ENCODE data around the gene CCNI2. TPM values are rescaled to one million over a fixed set of nuclear protein-coding genes. Genes with fewer than 3 reads are reported as not detected.

The CCNI2 gene
- total and polyA plus RNA-seq, 2 donors (not counting 3 experiments of a cell fraction or from before 2014, with no cell fraction given) = 0.25 to 0.53 TPM

- intact Hi-C loops (cut with micrococcal nuclease) = no loop called here
- no peak for FAIRE-seq
- Histone ChIP-seq H3K4me3 (replicated peaks in 1 of 3; ENCODE audit: insufficient read depth in 1 of 3, low read depth in 1 of 3, low read length in 3 of 3) (no peak overlapping the region), H3K27ac (ENCODE audit: insufficient read depth, low read depth, low read length) (no peak overlapping the region), H3K9me1 (replicated peaks; ENCODE audit: control insufficient read depth, extremely low read depth, insufficient read depth, low read length) (no peaks in the 10 kb centered on the region), H3K9me3 (replicated peaks; ENCODE audit: control insufficient read depth, insufficient read depth, low read length) (no peaks in the 10 kb centered on the region), H3K27me3 (ENCODE audit: control insufficient read depth in 2 of 2, insufficient read depth in 2 of 2, low read length in 2 of 2) (no peaks in the 10 kb centered on the region), H2AFZ (ENCODE audit: low read depth, low read length) (no peak overlapping the region), H3K36me3 (ENCODE audit: control insufficient read depth in 2 of 2, extremely low read depth in 1 of 2, insufficient read depth in 2 of 2, low read length in 2 of 2) (peaks cover 2 to 28% of the 10 kb centered on the region in 2 experiments), H3K4me2 (ENCODE audit: insufficient read depth, low read length) (no peak overlapping the region), H3K4me1 (ENCODE audit: control insufficient read depth, extremely low read depth, insufficient read depth, low read length) (peaks cover 12% of the 10 kb centered on the region), H3K9ac (replicated peaks; ENCODE audit: extremely low read depth, insufficient read depth, low read length) (no peak overlapping the region), H3K79me2 (ENCODE audit: control insufficient read depth, insufficient read depth, low read length) (peaks cover 19% of the 10 kb centered on the region), H4K20me1 (replicated peaks; ENCODE audit: control insufficient read depth, extremely low read depth, insufficient read depth, low read length) (no peaks in the 10 kb centered on the region)
- ChIA-PET POLR2A (no interaction called here), CTCF (interaction anchor here (1.2 to 2.2 kb wide), 2 partner anchors 10 to 49 kb away, joined by 3 to 5 read pairs; no protein-coding TSS in a partner anchor)
- dilution Hi-C loops (cut with MboI; ENCODE audit: extremely low pct_ligation_motif_present, low sequenced_read_pairs) = no loop called here
- no peak for DNase-seq (ENCODE audit: low read depth, low spot score)
- no TSS peak for BruUV-seq (replicated peaks)
- no peak for TF ChIP-seq GATA2 (IDR thresholded peaks at IDR 0.05; ENCODE audit: insufficient read depth, insufficient read length, low read depth, low read length)
- TF ChIP-seq MYC (IDR thresholded peaks at IDR 0.05; ENCODE audit: low read depth, low read length) = no peak
- TF ChIP-seq CTCF (IDR thresholded peaks at IDR 0.05; ENCODE audit: extremely low read depth in 1 of 2, insufficient read depth in 1 of 2, low read depth in 1 of 2, low read length in 2 of 2) = no peak
- TF ChIP-seq MAX (IDR thresholded peaks at IDR 0.05; ENCODE audit: insufficient read depth, insufficient read length) = no peak
- TF ChIP-seq POLR2AphosphoS5 (IDR thresholded peaks at IDR 0.05; ENCODE audit: insufficient read depth, low read depth, low read length) = no peak
- TF ChIP-seq JUN (IDR thresholded peaks at IDR 0.05; ENCODE audit: borderline replicate concordance, insufficient read depth, insufficient read length, low read depth) = no peak
- no peak for TF ChIP-seq POLR2A (IDR thresholded peaks at IDR 0.05; ENCODE audit: low read depth, low read length)
- no peak for TF ChIP-seq EZH2 (IDR thresholded peaks at IDR 0.05; ENCODE audit: borderline replicate concordance, low read depth, low read length, severe bottlenecking)
- no peak for TF ChIP-seq FOS (IDR thresholded peaks at IDR 0.05; ENCODE audit: borderline replicate concordance, insufficient read depth, low read length)
Measured at GRCh38 chr5:132764671-132765238, 17.5 kb downstream of the CCNI2 start.
